ENCODE data around the gene DMRTA2.
"Not testable (repeated sequence)": the region's sequence is repeated elsewhere in the genome, so short reads cannot be mapped to it uniquely, and the experiment has no call there.

The DMRTA2 gene

GRCh38 chr1:50393522-50394120 is 29.6 kb downstream of the DMRTA2 start:
- Histone ChIP-seq H3K9ac (ENCODE audit: low read length) (no peak overlapping the region), H3K27me3 (ENCODE audit: insufficient read depth, low read length) (no peaks in the 10 kb centered on the region; the same call in 1 of the 2 replicates), H3K27ac (ENCODE audit: low read depth, low read length, poor library complexity, severe bottlenecking) (no peak overlapping the region), H3K4me3 (ENCODE audit: low read depth, low read length, poor library complexity, severe bottlenecking) (no peak overlapping the region), H4K20me1 (ENCODE audit: insufficient read depth, low read length) (no peaks in the 10 kb centered on the region), H3K9me3 (ENCODE audit: low read length) (no peaks in the 10 kb centered on the region), H3K79me2 (ENCODE audit: insufficient read depth, low read length) (no peaks in the 10 kb centered on the region), H3K4me2 (ENCODE audit: low read length) (no peak overlapping the region), H3K9me2 (ENCODE audit: low read depth, low read length) (no peaks in the 10 kb centered on the region), H3K4me1 (ENCODE audit: insufficient read depth, low read length, severe bottlenecking) (no peaks in the 10 kb centered on the region), H3F3A (ENCODE audit: insufficient read depth, low read length) (no peaks in the 10 kb centered on the region), H3K36me3 (ENCODE audit: insufficient read depth, low read length) (no peaks in the 10 kb centered on the region), H2AFZ (ENCODE audit: low read length) (no peak overlapping the region)
- no peak for TF ChIP-seq EZH2 (IDR thresholded peaks at IDR 0.05; ENCODE audit: borderline replicate concordance, low read length)
- TF ChIP-seq CTCF (IDR thresholded peaks at IDR 0.05; ENCODE audit: low read length), result no peak

- not testable (repeated sequence) for H3K36me3 ChIP-seq (ENCODE audit: insufficient read depth, low read length); H3K4me2 ChIP-seq (ENCODE audit: low read length); H3K27ac ChIP-seq (ENCODE audit: low read depth, low read length, poor library complexity, severe bottlenecking); H3K9ac ChIP-seq (ENCODE audit: low read length); H3K4me1 ChIP-seq (ENCODE audit: insufficient read depth, low read length, severe bottlenecking); H3K27me3 ChIP-seq (ENCODE audit: insufficient read depth, low read length); H3K79me2 ChIP-seq (ENCODE audit: insufficient read depth, low read length); H2AFZ ChIP-seq (ENCODE audit: low read length); H3K9me2 ChIP-seq (ENCODE audit: low read depth, low read length); H4K20me1 ChIP-seq (ENCODE audit: insufficient read depth, low read length); H3F3A ChIP-seq (ENCODE audit: insufficient read depth, low read length); H3K4me3 ChIP-seq (ENCODE audit: low read depth, low read length, poor library complexity, severe bottlenecking); H3K9me3 ChIP-seq (ENCODE audit: low read length)
These were observed 41.7 kb downstream of the DMRTA2 start for GRCh38 chr1:50381551-50381950.

DNA sequence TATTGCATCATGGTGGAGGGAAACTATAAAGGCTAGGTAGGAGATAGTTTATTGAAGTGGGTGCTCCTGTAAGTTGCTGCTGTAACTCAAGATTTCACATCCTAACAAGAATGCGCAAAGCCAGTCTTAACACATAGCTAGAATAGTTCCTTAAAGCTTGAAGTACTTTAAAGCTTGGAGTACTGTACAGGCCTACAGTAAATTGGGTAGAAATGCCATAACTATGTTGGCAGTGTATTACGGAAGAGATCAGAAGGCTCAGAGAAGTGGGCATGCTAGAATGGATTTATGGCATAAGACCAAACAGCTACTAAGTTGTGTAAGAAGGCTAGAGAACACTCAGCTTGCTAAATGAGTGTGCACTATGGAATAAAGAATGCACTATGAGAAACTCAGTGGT is 44.5 kb downstream of the DMRTA2 start:
- H3K9ac ChIP-seq (ENCODE audit: low read length), result no peak overlapping the region
- no peaks in the 10 kb centered on the region for H3K27me3 ChIP-seq (ENCODE audit: insufficient read depth, low read length)
- no peak overlapping the region for H2AFZ ChIP-seq (ENCODE audit: low read length)
- no peaks in the 10 kb centered on the region for H3K36me3 ChIP-seq (ENCODE audit: insufficient read depth, low read length)
- no peaks in the 10 kb centered on the region for H3K4me1 ChIP-seq (ENCODE audit: insufficient read depth, low read length, severe bottlenecking)
- no peak for TF ChIP-seq CTCF (IDR thresholded peaks at IDR 0.05; ENCODE audit: low read length)
- no peaks in the 10 kb centered on the region for H3K9me2 ChIP-seq (ENCODE audit: low read depth, low read length)
- no peaks in the 10 kb centered on the region for H3K79me2 ChIP-seq (ENCODE audit: insufficient read depth, low read length)
- H3K4me3 ChIP-seq (ENCODE audit: low read depth, low read length, poor library complexity, severe bottlenecking), result no peak overlapping the region
- H3F3A ChIP-seq (ENCODE audit: insufficient read depth, low read length), result no peaks in the 10 kb centered on the region
- H3K27ac ChIP-seq (ENCODE audit: low read depth, low read length, poor library complexity, severe bottlenecking), result no peak overlapping the region
- H3K4me2 ChIP-seq (ENCODE audit: low read length), result no peak overlapping the region
- H4K20me1 ChIP-seq (ENCODE audit: insufficient read depth, low read length), result no peaks in the 10 kb centered on the region
- H3K9me3 ChIP-seq (ENCODE audit: low read length), result no peaks in the 10 kb centered on the region

DNA sequence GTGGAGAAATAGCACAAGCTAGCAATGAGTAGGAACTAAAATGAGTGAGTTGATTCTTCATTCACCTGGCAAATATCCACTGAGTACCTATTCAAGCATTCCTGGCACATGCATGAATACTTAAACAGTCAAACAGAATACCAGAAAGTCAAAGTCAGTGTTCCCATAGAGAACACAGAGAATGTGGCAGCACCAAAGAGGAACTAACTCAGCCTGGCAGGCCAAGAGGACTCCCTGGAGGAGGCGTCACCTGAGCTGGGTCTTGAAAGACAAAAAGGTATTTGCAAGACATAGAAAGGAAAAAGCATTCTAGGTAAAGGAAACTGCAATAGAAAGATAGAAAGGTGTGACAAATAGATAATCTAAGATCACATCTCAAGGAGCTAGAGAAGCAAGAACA is 49.7 kb downstream of the DMRTA2 start:
- no peaks in the 10 kb centered on the region for H3K36me3 ChIP-seq (ENCODE audit: insufficient read depth, low read length)
- no peaks in the 10 kb centered on the region for H3K9me3 ChIP-seq (ENCODE audit: low read length)
- H3K27me3 ChIP-seq (ENCODE audit: insufficient read depth, low read length), result no peaks in the 10 kb centered on the region
- no peaks in the 10 kb centered on the region for H4K20me1 ChIP-seq (ENCODE audit: insufficient read depth, low read length)
- no peak overlapping the region for H3K4me3 ChIP-seq (ENCODE audit: low read depth, low read length, poor library complexity, severe bottlenecking)
- H3K9me2 ChIP-seq (ENCODE audit: low read depth, low read length), result no peaks in the 10 kb centered on the region
- no peak overlapping the region for H2AFZ ChIP-seq (ENCODE audit: low read length)
- H3K4me2 ChIP-seq (ENCODE audit: low read length), result no peak overlapping the region
- no peak overlapping the region for H3K27ac ChIP-seq (ENCODE audit: low read depth, low read length, poor library complexity, severe bottlenecking)
- H3F3A ChIP-seq (ENCODE audit: insufficient read depth, low read length), result no peaks in the 10 kb centered on the region
- no peaks in the 10 kb centered on the region for H3K4me1 ChIP-seq (ENCODE audit: insufficient read depth, low read length, severe bottlenecking)
- no peak overlapping the region for H3K9ac ChIP-seq (ENCODE audit: low read length)
- TF ChIP-seq EZH2 (IDR thresholded peaks at IDR 0.05; ENCODE audit: borderline replicate concordance, low read length) (no peak), CTCF (IDR thresholded peaks at IDR 0.05; ENCODE audit: low read length) (no peak)
- H3K79me2 ChIP-seq (ENCODE audit: insufficient read depth, low read length), result no peaks in the 10 kb centered on the region
